Effector CD8-positive, alpha-beta T cell (primary cell): ENCODE measurements around the gene DACT1.

Source experiments
- DNase-seq: peaks from one replicate; lab custom pipeline; 2025; lab: John Stamatoyannopoulos, UW

DACT1 gene

DNA sequence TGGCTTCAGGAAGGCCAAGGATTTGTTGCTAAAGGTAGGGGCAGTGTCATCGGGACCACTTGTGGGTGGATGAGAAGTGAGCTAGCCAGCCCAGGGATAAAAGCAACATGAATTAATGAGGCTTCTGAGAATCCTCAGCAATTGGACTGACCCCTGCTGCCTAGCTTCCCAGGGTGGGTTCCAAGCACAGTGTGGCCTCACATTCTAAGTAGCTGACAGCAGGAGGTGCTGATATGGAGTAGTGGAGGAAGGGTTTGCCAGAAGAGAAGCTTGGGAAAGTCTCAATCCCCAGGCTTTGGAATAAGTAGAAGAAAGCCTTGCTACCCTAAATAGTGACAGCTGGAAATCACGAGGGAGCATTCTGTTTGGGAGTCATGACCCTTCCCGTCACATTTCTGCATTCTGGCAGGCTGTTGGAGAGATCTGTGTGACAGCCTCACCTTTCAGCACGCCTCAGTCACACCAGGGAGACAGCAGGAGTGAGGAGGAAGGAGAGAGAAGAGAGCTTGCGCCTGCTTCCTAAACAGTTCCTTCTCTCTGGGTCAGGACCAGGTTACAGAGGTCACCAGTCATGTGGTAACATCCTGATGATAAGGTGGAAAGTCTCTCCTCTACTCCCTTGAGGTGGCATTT is 31.2 kb downstream of the DACT1 start:
- DNase-seq, result no peak

DNA sequence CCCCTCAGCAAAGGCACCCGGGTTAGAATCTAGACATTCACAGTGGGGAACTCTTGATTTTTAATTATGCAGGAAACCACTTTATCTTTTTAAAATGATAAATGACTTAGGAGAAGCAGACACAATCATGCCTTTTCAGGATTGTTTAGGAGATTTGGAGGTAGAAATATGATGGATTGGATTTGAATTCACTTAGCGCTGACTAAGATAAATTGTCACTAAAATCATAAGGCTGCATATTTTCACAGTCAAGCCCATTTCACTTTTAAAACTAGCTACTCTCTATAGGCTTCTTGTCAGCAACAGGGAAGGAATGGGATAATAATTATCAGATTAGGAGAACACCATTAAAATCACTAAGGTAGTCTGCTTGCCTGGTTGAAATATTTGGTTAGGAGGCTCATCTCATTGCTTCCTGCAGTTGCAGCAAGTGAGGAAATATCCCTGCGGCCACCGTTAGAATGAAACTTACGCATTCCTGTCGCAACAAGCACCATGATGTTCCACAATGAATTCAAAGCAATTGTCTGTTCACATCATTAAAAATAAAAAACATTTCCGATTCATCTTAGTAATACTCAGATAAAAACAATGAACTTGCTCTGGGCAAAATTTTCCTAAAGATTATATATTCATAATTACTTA is 31.9 kb downstream of the DACT1 start:
- no peak for DNase-seq

DNA sequence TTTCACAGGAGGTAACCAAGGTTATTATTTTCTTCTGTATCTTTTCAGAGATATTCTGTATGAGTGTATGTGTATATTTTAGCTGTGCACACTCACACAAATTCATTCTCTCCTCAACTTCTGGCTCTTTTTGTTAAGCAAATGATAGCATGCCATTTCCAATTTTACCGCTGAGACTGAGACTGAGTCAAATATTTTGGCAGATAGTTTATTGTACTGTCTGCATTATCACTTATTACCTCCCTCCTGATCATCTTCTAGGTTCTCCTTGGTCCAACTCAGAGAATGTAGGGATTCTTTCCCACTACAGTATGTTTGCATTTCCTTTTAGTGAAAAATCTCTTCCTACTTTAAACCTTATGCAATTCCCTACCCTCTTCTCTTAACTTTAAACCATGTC is 33.3 kb downstream of the DACT1 start:
- DNase-seq, result no peak

DNA sequence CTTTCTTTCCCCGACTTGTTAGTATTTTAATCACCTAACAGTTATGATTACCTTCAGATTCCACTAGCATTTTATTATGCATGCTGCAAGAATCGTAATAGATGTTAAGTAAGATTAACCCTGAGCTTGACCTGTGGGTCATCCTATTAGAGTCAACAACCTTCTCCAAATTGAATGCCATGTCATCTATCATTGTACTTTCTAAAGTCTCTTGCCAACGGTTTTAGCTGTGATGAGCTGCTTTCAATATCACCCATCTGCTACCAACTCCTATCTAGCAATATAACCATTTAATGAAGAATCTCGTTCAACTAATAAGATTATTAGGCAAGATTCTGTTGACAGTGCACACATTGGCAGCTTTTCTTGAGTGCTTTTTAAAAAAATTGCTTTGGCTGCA is 33.7 kb downstream of the DACT1 start:
- DNase-seq, result no peak

DNA sequence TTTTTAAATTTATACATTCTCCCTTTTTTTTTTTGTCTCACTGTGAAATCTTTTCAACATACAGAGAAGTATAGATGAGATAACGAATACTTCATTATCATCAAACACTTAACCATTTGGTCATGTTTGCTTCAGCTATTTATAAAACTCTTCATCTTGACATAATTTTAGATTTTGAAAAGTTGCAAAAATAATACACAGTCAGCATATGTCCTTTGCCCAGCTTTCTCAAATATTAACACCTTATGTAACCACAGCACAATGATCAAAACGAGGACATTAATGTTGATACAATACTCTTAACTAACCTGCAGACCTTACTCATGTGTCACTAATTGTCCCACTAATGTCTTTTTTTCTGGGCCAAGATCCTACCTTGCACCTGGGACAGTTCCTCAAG is 36.0 kb downstream of the DACT1 start:
- DNase-seq, result no peak

DNA sequence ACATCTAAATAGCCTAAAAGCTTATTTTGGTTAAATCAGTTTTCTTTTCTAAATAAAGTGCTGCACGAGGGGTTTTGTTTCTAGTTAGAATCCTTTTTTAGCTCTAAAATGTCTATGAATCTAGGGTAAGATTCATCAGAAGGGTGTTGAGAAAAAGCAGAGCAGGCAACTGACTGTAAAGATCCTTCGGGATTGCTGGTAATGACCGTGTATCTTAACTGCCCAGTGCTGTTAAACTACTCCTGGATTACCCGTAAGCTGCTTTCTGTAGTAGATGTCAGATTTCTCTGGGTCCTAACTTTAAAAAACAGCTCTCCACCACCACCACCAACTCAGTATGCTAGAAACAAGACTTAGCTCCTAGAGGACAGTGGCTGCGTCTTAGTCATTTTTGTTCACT is 39.2 kb downstream of the DACT1 start:
- no peak for DNase-seq

DNA sequence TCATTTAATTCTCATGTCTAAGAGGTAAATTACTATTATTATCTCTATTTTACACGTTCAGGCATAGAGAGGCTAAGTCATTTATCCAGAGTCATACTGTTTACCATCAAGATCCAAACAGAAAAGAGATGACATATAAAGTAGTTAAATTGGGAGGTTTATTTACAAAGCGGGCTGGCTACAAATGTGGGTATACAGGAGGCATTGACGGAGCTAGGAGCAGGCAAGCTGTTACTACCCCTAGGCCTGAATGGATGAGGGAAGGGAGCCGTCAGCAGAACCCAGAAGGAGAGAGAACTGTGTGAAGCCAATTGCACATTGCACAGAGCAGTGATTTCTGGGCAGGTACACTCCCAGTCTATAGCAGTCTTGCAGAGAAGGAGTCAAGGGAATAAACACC is 39.8 kb downstream of the DACT1 start:
- DNase-seq, result no peak

DNA sequence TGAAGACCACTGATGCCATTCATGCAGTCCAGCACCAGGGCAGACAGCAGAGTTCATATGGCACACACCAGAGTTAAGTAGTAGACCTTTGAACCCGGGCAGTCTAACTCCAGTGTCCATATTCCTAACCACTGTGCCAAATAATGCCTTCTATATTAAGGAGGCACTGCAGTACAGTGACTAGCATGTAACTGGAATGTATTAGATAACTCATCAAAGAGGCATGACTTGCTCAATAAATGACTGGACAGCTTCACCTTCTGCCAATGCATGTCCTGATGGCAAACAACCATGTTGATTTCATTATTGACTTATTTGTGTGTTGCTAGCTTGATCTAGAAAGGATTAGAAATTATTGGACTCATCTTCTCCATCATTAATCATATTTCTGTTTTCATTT is 40.2 kb downstream of the DACT1 start:
- DNase-seq, result no peak

DNA sequence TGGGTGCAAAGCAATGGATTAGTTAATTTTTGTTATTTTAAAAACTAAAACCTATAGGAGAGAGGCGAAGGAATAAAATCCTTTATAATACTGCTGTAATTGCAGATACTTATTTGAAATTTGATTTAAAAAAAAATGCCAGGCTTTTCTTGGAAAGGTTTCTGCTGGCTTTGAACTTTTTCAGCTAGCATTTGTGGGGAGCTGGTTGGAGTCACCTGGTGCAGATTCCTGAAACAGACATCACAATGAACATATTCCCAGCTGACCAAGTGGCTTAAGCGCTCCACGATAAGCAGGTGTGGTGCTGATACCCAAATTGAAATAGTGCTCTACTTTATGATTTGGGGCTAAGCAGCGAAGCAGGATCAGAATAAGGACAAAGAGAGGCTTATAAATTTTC is 42.9 kb downstream of the DACT1 start:
- no peak for DNase-seq

DNA sequence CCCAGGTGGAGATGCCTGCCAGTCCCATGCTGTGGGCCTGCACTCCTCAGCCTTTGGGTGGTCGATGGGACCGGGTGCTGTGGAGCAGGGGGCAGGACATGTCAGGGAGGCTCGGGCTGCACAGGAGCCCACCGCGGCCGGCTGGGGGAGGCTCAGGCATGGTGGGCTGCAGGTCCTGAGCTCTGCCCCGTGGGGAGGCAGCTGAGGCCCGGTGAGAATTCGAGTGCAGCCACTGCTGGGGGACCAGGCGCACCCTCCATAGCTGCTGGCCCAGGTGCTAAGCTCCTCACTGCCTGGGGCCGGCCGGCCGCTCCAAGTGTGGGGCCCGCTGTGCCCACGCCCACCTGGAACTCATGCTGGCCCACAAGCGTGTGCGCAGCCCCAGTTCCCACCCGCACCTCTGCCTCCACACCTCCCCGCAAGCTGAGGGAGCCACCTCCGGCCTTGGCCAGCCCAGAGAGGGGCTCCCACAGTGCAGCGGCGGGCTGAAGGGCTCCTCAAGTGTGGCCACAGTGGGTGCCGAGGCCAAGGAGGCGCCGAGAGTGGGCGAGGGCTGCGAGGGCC is 49.6 kb downstream of the DACT1 start:
- no peak for DNase-seq

DNA sequence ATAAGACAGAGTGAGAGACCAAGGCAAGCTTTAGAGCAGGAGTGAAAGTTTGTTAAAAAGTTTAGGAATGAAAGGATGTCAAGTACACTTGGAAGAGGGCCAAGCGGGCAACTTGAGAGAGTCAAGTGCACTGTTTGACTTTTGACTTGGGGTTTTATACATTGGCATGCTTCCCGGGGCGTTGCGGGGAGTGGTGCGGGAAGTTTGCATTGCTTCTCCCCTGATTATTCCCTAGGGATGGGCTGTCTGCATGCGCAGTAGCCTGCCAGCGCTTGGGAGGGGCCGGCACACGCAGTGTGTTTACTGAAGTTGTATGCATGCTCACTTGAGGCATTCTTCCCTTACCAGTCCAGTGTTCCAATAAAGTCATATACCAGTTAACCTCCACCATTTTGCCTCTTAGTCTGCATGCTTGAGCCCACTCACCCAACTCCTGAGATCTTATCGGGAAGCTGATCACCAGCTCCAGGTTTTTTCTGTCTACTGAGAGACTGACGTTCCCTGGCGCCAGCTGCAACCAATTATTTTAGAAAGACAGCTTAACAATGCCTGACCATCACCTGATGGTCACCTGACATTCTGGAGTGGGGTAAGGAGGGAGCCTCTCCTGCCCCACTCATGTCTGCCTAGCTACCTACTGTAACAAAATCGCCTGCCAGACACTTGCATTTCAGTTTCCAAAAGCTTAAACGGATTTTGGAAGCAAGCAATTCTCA is 53.2 kb downstream of the DACT1 start:
- DNase-seq, result no peak

DNA sequence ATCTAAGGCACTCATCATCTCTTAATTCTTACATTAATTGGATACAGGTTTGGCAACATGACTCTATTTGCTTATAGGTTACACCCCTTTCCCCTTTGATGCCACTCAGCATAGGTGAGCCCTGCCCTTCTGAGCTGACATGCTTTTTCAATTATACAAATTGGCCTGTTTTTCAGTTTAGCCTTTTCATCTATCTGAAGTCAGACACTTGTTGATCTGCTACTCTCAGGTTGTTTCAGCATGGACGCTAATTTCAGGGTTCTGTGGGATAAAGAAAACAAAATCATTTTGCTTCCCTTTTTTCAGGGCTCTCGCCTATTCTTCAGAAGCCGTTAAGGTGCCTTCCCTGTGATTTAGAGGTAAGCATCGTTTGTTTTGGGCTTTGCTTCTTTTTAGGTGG is 55.3 kb downstream of the DACT1 start:
- no peak for DNase-seq

DNA sequence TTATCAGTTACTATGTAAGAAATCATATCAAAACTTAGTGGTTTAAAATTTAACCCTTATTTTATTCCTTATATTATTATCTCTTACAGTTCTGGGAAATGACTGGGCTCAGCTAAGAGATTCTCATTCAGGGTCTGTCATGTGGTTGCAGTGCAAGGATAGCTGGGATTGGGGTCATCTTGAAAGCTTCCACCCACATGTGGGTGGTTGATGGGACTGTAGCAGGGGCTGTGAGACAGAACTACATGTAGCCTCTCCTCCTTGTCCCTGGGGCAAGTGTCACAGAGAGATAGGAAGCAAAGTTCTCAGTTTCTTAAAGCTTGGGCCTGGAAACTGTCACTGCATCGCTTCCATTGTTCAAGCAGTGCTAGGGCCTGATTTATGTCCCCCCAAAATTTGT is 57.8 kb downstream of the DACT1 start:
- no peak for DNase-seq

DNA sequence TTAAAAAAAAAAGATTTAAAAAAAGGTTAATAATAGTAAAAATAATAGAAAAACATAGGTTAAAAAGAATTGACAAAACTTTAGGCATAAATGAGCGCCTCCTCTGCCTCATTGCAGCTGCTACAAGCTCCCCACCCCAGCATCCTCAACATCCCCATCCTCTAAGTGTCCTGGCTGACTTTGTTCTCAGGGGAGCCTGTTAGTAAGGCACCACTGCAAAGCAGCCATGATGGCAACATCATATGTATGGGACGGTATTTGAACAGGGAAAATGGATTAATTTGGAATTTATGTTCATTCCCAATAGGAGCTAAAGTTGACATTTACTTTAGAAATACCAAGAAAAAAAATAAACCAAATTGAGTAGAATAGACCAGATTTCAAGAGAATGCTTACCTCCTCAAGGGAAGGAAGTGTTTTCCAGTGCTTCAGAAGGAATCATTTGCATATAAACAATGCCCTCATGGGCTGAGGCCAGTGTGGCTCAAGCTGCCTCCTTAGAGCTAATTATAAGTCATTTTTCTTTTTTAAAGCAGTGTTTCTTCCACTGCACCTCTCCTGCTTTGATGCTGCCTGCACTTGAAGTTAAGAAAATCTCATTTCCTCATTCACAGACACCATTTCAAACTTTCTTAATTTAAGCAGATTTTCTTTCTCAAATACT is 59.6 kb downstream of the DACT1 start:
- no peak for DNase-seq
